ENCODE results near the gene LRFN4.
A peak's percentile ranks its signal among the peaks of the same experiment; 100 is the strongest.

The LRFN4 gene

DNA sequence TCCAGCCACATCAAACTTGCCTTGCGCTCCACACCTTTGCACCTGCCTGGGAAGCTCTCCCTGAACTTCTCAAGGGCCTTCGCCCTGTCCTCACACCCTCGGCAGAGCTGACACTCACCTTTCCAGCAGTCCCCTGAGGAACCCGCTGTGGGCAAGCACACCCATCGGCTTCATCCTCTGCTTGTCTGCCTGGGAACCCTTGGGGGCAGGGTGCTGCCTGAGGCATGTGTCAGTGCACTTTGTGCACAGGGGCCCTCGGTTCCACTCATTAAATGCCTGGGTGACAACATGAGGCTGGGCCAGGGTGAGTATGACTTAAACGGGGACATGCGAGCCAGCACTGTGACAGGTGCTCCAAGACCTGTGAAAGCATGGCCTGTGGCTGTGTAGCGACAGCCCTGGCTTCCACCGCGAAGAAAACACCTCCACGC, 2.6 kb upstream of the LRFN4 start:
- H3K4me3 ChIP-seq (ENCODE audit: low read depth in 1 of 2, low read length in 1 of 2) = no peak overlapping the region
- no peaks in the 10 kb centered on the region for H3K36me3 ChIP-seq
- H3K4me1 ChIP-seq (ENCODE audit: control insufficient read depth in 1 of 2, insufficient read depth in 1 of 2, low read depth in 1 of 2, low read length in 1 of 2) = peaks cover 10 to 24% of the 10 kb centered on the region in 2 experiments
- TF ChIP-seq, protein P1, sequence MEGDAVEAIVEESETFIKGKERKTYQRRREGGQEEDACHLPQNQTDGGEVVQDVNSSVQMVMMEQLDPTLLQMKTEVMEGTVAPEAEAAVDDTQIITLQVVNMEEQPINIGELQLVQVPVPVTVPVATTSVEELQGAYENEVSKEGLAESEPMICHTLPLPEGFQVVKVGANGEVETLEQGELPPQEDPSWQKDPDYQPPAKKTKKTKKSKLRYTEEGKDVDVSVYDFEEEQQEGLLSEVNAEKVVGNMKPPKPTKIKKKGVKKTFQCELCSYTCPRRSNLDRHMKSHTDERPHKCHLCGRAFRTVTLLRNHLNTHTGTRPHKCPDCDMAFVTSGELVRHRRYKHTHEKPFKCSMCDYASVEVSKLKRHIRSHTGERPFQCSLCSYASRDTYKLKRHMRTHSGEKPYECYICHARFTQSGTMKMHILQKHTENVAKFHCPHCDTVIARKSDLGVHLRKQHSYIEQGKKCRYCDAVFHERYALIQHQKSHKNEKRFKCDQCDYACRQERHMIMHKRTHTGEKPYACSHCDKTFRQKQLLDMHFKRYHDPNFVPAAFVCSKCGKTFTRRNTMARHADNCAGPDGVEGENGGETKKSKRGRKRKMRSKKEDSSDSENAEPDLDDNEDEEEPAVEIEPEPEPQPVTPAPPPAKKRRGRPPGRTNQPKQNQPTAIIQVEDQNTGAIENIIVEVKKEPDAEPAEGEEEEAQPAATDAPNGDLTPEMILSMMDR (IDR thresholded peaks at IDR 0.05) = no peak
- H3K27me3 ChIP-seq = no peaks in the 10 kb centered on the region
- no peaks in the 10 kb centered on the region for H3K9me3 ChIP-seq
- no peak overlapping the region for H3K27ac ChIP-seq

DNA sequence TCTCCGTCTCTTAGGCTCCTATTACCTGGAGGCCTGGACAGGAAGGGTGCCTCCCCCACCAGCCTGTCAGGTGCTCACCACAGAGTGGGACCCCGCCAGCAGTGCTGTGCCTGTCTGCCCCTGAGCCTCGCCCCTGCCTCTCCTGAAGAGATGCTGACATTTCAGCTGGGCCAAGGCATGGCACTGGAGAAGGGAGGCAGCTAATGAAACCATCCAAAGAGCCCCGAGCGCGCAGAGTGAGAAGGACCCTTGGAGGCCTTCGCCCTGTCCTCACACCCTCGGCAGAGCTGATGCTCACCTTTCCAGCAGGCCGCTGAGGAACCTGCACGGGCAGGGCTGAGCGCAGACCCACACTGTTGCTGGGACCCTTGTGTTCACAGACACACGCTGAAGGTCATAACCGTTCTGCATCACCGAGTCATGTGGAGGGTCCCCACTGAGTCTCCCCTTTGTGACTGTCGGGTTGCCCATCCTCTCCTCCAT, 2.1 kb upstream of the LRFN4 start:
- Histone ChIP-seq H3K27ac (no peak overlapping the region), H3K4me3 (ENCODE audit: low read depth in 1 of 2, low read length in 1 of 2) (no peak overlapping the region), H3K4me1 (ENCODE audit: control insufficient read depth in 1 of 2, insufficient read depth in 1 of 2, low read depth in 1 of 2, low read length in 1 of 2) (peaks cover 10 to 24% of the 10 kb centered on the region in 2 experiments), H3K36me3 (no peaks in the 10 kb centered on the region), H3K27me3 (no peaks in the 10 kb centered on the region), H3K9me3 (no peaks in the 10 kb centered on the region)
- TF ChIP-seq, protein P1 (IDR thresholded peaks at IDR 0.05) = no peak

DNA sequence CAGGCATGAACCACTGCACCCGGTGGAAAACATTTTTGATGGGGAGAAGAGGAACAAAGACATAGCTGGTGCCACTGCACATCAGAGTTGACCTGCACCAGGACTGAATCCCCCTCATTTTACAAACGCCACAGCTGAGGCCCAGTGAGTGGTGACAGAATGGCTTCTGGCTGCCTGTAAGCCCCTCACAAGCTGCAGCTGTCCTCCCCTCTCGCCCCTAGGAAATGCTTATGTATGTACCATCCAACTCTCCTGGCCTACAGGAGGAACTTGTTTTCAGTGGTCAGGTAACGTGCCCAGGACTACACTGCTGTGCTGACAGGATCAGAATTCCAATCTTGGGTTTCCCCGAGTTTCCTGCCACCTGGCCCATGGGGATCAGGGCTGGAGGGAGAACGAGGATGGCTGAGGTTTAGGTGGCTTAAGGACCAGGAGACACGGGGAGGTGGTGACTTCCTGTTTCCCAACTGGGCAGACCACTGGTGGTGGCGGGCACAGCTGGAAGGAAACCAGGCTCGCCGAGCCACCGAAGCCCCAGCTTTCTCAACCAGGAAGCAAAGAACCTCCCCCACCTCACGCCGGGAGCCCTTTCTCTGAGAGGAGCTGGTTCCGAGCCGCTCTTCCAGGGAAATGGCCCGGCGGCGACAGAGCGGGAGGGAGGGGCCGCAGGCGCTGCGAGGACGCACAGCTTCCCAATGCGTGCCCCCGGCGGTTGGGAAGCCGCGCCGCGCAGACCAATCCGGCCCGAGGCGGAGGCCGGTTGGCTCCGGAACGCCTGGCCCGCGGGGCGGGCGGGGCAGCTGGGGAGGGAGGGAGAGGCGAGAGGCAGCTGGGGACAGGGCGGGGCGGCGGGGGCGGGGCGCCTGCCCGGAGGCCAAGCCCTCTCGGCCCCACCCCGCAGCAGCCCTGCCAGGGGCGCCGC, 1.0 kb upstream of the LRFN4 start:
- TF ChIP-seq, protein P1 (IDR thresholded peaks at IDR 0.05) = no peak
- peaks cover 10 to 24% of the 10 kb centered on the region in 2 experiments for H3K4me1 ChIP-seq (ENCODE audit: control insufficient read depth in 1 of 2, insufficient read depth in 1 of 2, low read depth in 1 of 2, low read length in 1 of 2)
- peak overlapping the region; percentile 74 to 81 for H3K4me3 ChIP-seq (ENCODE audit: low read depth in 1 of 2, low read length in 1 of 2)
- no peaks in the 10 kb centered on the region for H3K9me3 ChIP-seq
- H3K27ac ChIP-seq = peak overlapping the region; percentile 81
- H3K36me3 ChIP-seq = no peaks in the 10 kb centered on the region
- no peaks in the 10 kb centered on the region for H3K27me3 ChIP-seq

DNA sequence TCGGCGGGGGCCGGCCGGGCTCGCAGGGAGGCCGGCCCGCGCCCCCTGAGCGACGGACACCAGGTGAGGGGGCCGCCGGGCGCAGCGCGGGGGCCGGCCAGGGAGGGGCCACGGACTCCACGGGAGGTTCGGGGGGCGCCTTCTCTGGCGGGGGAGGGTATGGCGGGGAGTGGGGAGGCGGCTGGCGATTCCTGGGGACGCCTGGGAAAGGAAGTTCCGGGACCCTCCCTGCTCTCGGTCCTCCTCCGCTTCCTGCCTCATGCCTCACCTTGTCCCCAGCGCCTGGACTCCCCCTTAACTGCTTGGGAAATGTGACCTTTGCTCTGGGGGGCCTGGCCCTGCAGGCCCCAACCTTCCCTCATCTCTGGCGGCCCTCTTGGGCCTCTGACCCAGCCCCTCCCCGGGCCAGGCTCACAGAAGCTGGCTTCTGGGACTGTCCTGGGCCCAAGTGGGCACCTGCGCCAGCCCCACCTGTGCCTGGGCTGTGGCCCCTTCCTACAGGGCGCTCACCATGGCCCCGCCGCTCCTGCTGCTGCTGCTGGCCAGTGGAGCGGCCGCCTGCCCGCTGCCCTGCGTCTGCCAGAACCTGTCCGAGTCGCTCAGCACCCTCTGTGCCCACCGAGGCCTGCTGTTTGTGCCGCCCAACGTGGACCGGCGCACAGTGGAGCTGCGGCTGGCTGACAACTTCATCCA, 516 bp downstream of the LRFN4 start:
- TF ChIP-seq, protein P1 (IDR thresholded peaks at IDR 0.05) = no peak
- H3K27ac ChIP-seq = no peak overlapping the region
- H3K4me1 ChIP-seq (ENCODE audit: control insufficient read depth in 1 of 2, insufficient read depth in 1 of 2, low read depth in 1 of 2, low read length in 1 of 2) = peaks cover 10 to 17% of the 10 kb centered on the region in 2 experiments
- H3K36me3 ChIP-seq = no peaks in the 10 kb centered on the region
- H3K9me3 ChIP-seq = no peaks in the 10 kb centered on the region
- H3K4me3 ChIP-seq (ENCODE audit: low read depth in 1 of 2, low read length in 1 of 2) = peak overlapping the region in 1 of 2 experiments; percentile 74
- no peaks in the 10 kb centered on the region for H3K27me3 ChIP-seq

DNA sequence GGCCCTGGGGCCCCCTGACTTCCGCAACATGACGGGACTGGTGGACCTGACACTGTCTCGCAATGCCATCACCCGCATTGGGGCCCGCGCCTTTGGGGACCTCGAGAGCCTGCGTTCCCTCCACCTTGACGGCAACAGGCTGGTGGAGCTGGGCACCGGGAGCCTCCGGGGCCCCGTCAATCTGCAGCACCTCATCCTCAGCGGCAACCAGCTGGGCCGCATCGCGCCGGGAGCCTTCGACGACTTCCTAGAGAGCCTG, 992 bp downstream of the LRFN4 start:
- H3K4me1 ChIP-seq (ENCODE audit: control insufficient read depth in 1 of 2, insufficient read depth in 1 of 2, low read depth in 1 of 2, low read length in 1 of 2) = peaks cover 10 to 17% of the 10 kb centered on the region in 2 experiments
- no peak overlapping the region for H3K27ac ChIP-seq
- H3K36me3 ChIP-seq = no peaks in the 10 kb centered on the region
- no peak overlapping the region for H3K4me3 ChIP-seq (ENCODE audit: low read depth in 1 of 2, low read length in 1 of 2)
- no peaks in the 10 kb centered on the region for H3K9me3 ChIP-seq
- H3K27me3 ChIP-seq = no peaks in the 10 kb centered on the region
- TF ChIP-seq, protein P1 (IDR thresholded peaks at IDR 0.05) = no peak
